Panc1 (cell line): ENCODE data around the gene HMOX1.

ENCODE experiments used
- POLR2AphosphoS5 ChIP-seq: IDR thresholded peaks from 2 replicates; pipeline ENCODE4 v1.6.1; 2012; ENCODE audit warnings: mild to moderate bottlenecking, low read depth, low read length, moderate library complexity
- SIN3A ChIP-seq: IDR thresholded peaks from 2 replicates; pipeline ENCODE4 v1.6.1; 2012; ENCODE audit warnings: low read depth, mild to moderate bottlenecking, low read length, moderate library complexity, borderline replicate concordance; ENCODE audit not compliant: insufficient read depth
- TCF7L2 ChIP-seq: IDR thresholded peaks from 2 replicates; pipeline ENCODE4 v1.6.1; 2011; ENCODE audit warnings: mild to moderate bottlenecking, low read depth, low read length, inconsistent platforms
- TF ChIP-seq, protein P1 (sequence below): fragments of 450-650 bp; IDR thresholded peaks from 2 replicates; pipeline ENCODE4 v1.5.1; 2017; ENCODE audit warnings: mild to moderate bottlenecking
- TF ChIP-seq, protein P2 (sequence below), 2 experiments: IDR thresholded peaks; 2 replicates each; pipeline ENCODE4 v1.6.1; 2011 to 2012; ENCODE audit warnings: low read depth in 2 of 2, control low read depth in 1 of 2, low read length in 1 of 2, mild to moderate bottlenecking in 1 of 2, moderate library complexity in 1 of 2; ENCODE audit not compliant: insufficient read depth in 1 of 2

GRCh38 chr22:35367331-35367886, 13.5 kb upstream of the HMOX1 start:
- TF ChIP-seq, protein P1, sequence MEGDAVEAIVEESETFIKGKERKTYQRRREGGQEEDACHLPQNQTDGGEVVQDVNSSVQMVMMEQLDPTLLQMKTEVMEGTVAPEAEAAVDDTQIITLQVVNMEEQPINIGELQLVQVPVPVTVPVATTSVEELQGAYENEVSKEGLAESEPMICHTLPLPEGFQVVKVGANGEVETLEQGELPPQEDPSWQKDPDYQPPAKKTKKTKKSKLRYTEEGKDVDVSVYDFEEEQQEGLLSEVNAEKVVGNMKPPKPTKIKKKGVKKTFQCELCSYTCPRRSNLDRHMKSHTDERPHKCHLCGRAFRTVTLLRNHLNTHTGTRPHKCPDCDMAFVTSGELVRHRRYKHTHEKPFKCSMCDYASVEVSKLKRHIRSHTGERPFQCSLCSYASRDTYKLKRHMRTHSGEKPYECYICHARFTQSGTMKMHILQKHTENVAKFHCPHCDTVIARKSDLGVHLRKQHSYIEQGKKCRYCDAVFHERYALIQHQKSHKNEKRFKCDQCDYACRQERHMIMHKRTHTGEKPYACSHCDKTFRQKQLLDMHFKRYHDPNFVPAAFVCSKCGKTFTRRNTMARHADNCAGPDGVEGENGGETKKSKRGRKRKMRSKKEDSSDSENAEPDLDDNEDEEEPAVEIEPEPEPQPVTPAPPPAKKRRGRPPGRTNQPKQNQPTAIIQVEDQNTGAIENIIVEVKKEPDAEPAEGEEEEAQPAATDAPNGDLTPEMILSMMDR = no peak
- TF ChIP-seq SIN3A (no peak), POLR2AphosphoS5 (no peak), TCF7L2 (no peak)
- TF ChIP-seq, protein P2, sequence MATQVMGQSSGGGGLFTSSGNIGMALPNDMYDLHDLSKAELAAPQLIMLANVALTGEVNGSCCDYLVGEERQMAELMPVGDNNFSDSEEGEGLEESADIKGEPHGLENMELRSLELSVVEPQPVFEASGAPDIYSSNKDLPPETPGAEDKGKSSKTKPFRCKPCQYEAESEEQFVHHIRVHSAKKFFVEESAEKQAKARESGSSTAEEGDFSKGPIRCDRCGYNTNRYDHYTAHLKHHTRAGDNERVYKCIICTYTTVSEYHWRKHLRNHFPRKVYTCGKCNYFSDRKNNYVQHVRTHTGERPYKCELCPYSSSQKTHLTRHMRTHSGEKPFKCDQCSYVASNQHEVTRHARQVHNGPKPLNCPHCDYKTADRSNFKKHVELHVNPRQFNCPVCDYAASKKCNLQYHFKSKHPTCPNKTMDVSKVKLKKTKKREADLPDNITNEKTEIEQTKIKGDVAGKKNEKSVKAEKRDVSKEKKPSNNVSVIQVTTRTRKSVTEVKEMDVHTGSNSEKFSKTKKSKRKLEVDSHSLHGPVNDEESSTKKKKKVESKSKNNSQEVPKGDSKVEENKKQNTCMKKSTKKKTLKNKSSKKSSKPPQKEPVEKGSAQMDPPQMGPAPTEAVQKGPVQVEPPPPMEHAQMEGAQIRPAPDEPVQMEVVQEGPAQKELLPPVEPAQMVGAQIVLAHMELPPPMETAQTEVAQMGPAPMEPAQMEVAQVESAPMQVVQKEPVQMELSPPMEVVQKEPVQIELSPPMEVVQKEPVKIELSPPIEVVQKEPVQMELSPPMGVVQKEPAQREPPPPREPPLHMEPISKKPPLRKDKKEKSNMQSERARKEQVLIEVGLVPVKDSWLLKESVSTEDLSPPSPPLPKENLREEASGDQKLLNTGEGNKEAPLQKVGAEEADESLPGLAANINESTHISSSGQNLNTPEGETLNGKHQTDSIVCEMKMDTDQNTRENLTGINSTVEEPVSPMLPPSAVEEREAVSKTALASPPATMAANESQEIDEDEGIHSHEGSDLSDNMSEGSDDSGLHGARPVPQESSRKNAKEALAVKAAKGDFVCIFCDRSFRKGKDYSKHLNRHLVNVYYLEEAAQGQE (IDR thresholded peaks at IDR 0.05; ENCODE audit: insufficient read depth in 1 of 2, low read depth in 2 of 2, low read length in 1 of 2) = no peak
